GM12891 (cell line): ENCODE measurements around the gene CDC42BPA.

Experiments used
- PAX5 ChIP-seq: IDR thresholded peaks from 2 replicates; pipeline ENCODE4 v1.6.1; 2011; ENCODE audit warnings: low read length, moderate library complexity, mild to moderate bottlenecking; ENCODE audit not compliant: insufficient read depth, severe bottlenecking
- POLR2A ChIP-seq: IDR thresholded peaks from 2 replicates; pipeline ENCODE4 v1.6.1; 2011; ENCODE audit warnings: low read depth, low read length, control low read depth
- POLR2AphosphoS5 ChIP-seq: IDR thresholded peaks from 2 replicates; pipeline ENCODE4 v1.6.1; 2011; ENCODE audit warnings: low read depth, low read length, control low read depth
- POU2F2 ChIP-seq: IDR thresholded peaks from 2 replicates; pipeline ENCODE4 v1.6.1; 2011; ENCODE audit warnings: low read depth, mild to moderate bottlenecking, control low read depth, low read length, moderate library complexity
- SPI1 ChIP-seq: IDR thresholded peaks from 2 replicates; pipeline ENCODE4 v1.6.1; 2011; ENCODE audit warnings: low read depth, low read length, control low read depth
- TAF1 ChIP-seq: IDR thresholded peaks from 2 replicates; pipeline ENCODE4 v1.6.1; 2011; ENCODE audit warnings: low read depth, low read length, control low read depth

- TF ChIP-seq TAF1 (no peak), POLR2A (no peak), POLR2AphosphoS5 (no peak), SPI1 (no peak), POU2F2 (no peak), PAX5 (no peak)
Measured at GRCh38 chr1:227268943-227269342, 49.3 kb downstream of the CDC42BPA start.
